Eye (tissue), 1 donor: ENCODE data around the gene CDV3.

Experiments used
- DNase-seq: peaks from one replicate; pipeline ENCODE4 v3.0.0-alpha.2; 2015

The CDV3 gene

GRCh38 chr3:133608388-133608787 lies 34.9 kb downstream of the CDV3 start:
- DNase-seq = no peak

- no peak for DNase-seq
Measured at GRCh38 chr3:133610031-133610430, 36.5 kb downstream of the CDV3 start.

- no peak for DNase-seq
Measured at GRCh38 chr3:133611534-133611933, 38.0 kb downstream of the CDV3 start.

GRCh38 chr3:133620066-133620784 lies 46.7 kb downstream of the CDV3 start:
- DNase-seq = no peak

- no peak for DNase-seq
Measured at GRCh38 chr3:133627789-133628188, 54.3 kb downstream of the CDV3 start.

GRCh38 chr3:133629146-133629545 lies 55.7 kb downstream of the CDV3 start:
- DNase-seq = no peak

- DNase-seq = no peak
Measured at GRCh38 chr3:133633439-133633838, 60.0 kb downstream of the CDV3 start.
